Measurements from ENCODE around the gene PTPN18. TPM values are rescaled to one million over a fixed set of nuclear protein-coding genes. Genes with fewer than 3 reads are reported as not detected.

PTPN18 gene
- total RNA-seq, 1 donor from 2014 or later = 26.0 TPM

DNA sequence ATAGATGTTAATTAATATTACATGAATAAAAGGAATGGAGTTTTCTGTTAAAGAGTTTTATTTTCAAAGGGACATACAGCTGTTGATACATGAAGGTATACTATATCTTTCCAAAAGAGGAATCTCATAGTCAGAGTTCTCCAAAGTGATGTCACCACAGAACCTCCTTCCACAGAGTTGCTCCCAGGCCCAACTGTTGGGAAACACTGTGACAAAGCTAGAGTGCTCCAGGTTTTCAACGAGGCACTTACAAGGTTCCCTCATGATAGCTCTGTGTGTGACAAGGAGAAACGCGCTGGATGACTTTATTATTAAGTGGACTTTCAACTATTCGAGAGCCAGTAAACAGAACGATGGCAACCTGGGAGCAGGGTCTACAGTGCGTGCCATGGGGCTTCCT is 33.5 kb downstream of the PTPN18 start:
- Mint-ChIP-seq H3K4me3 (ENCODE audit: unreplicated experiment) (no peak overlapping the region), H3K36me3 (ENCODE audit: low read depth) (no peaks in the 10 kb centered on the region), H3K4me1 (ENCODE audit: low read depth) (peaks cover 31% of the 10 kb centered on the region), H3K27me3 (ENCODE audit: low read depth) (no peaks in the 10 kb centered on the region), H3K9me3 (ENCODE audit: low read depth) (peaks cover 2% of the 10 kb centered on the region), H3K27ac (ENCODE audit: unreplicated experiment) (no peak overlapping the region)
- no peak for DNase-seq (ENCODE audit: low spot score)
- no peak for TF ChIP-seq CTCF (IDR thresholded peaks at IDR 0.05)

DNA sequence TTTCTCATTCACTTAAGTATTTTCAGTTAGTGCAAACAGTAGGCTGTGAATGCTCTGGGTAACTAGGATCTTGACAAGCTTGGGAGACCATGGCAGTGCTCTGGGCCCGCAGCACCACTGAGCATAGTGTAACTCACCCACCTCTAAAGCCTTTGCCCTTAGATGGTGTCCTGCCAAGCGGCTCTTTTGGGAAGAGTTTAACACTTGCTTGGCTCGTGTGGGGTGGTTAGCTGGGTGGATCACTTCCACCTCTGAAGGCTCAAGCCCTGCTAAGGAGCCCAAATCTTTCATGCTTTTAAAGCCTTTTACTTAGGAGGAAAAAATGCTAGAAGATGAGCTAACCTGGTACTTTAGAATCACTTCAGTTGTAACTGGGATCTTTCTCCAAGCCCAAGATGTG is 33.9 kb downstream of the PTPN18 start:
- Mint-ChIP-seq H3K36me3 (ENCODE audit: low read depth) (no peaks in the 10 kb centered on the region), H3K4me3 (ENCODE audit: unreplicated experiment) (no peak overlapping the region), H3K9me3 (ENCODE audit: low read depth) (peaks cover 2% of the 10 kb centered on the region), H3K27ac (ENCODE audit: unreplicated experiment) (no peak overlapping the region), H3K4me1 (ENCODE audit: low read depth) (peaks cover 31% of the 10 kb centered on the region), H3K27me3 (ENCODE audit: low read depth) (no peaks in the 10 kb centered on the region)
- no peak for DNase-seq (ENCODE audit: low spot score)
- no peak for TF ChIP-seq CTCF (IDR thresholded peaks at IDR 0.05)

DNA sequence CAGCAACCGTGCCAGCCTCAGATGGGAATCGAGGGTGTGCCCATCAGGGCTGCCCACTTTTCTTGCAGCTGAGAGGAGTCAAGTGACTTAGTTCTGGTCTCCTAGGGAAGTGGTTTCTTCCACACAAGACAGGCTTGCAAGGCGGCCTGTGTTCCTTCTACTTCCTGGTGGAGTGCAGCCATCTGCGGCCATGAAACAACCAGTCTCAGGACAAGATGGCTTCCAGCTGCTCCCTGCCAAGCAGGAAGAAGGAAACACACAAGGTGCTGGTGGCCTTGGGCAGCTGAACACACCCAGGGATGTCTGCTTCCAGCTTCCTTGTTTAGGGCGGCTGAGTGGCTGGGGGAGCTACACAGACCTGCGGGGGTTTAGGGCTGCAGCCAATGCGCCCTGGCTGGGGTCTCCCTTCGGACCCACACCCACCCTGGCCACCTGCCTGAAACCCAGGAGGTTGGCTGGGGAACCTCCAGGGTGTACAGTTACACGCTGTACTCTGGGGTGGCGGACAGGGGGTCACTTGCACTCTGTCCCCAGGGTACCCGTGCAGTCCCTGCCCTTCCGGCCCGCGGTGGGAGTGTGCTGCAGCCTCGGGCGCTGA is 34.7 kb downstream of the PTPN18 start:
- Mint-ChIP-seq H3K27me3 (ENCODE audit: low read depth) (no peaks in the 10 kb centered on the region), H3K4me1 (ENCODE audit: low read depth) (peaks cover 31% of the 10 kb centered on the region), H3K9me3 (ENCODE audit: low read depth) (peaks cover 2% of the 10 kb centered on the region), H3K27ac (ENCODE audit: unreplicated experiment) (peak overlapping the region; percentile 95), H3K4me3 (ENCODE audit: unreplicated experiment) (peak overlapping the region; percentile 84), H3K36me3 (ENCODE audit: low read depth) (no peaks in the 10 kb centered on the region)
- no peak for TF ChIP-seq CTCF (IDR thresholded peaks at IDR 0.05)
- DNase-seq (ENCODE audit: low spot score) = no peak

- Mint-ChIP-seq H3K9me3 (ENCODE audit: low read depth) (peaks cover 2% of the 10 kb centered on the region), H3K4me3 (ENCODE audit: unreplicated experiment) (peak overlapping the region; percentile 84), H3K36me3 (ENCODE audit: low read depth) (no peaks in the 10 kb centered on the region), H3K27ac (ENCODE audit: unreplicated experiment) (peak overlapping the region; percentile 95), H3K4me1 (ENCODE audit: low read depth) (peaks cover 30% of the 10 kb centered on the region), H3K27me3 (ENCODE audit: low read depth) (peaks cover 1% of the 10 kb centered on the region)
- TF ChIP-seq CTCF (IDR thresholded peaks at IDR 0.05) = no peak
- no peak for DNase-seq (ENCODE audit: low spot score)
These were observed 35.4 kb downstream of the PTPN18 start for GRCh38 chr2:130391058-130391871.

DNA sequence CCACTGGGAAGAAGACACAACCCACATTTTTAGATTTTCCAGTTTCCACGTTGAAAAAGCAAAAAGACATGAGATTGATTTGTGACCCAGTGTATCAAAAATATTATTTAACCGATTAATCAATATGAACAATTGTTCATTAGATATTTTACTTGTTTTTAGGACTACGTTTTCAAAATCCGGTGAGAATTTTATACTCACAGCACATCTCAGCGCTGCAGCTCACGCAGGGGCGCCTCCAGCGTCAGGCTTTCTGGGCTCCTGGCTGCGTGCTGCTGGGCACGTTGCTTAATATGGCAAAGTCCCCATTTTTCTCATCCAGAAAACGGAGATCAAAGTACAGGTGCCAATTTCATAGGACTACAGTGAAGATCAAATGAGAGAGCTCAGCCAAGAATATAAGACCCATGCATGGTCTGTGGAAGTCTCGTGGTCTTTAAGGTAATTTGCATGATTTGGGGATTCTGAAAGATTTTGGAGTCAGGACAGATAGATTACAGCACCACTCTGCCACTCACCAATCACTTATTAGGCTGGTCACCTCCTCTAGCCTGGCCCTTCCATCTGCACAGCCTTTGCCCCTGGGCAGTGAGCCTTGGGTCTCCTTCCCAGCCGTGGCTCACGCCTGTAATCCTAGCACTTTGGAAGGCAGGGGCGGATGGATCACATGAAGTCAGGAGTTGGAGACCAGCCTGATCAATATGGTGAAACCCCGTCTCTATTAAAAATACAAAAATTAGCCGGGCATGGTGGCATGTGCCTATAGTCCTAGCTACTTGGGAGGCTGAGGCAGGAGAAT is 36.2 kb downstream of the PTPN18 start:
- peaks cover 2% of the 10 kb centered on the region for H3K27me3 Mint-ChIP-seq (ENCODE audit: low read depth)
- peak overlapping the region; percentile 84 for H3K4me3 Mint-ChIP-seq (ENCODE audit: unreplicated experiment)
- H3K4me1 Mint-ChIP-seq (ENCODE audit: low read depth) = peaks cover 23% of the 10 kb centered on the region
- DNase-seq (ENCODE audit: low spot score) = no peak
- H3K36me3 Mint-ChIP-seq (ENCODE audit: low read depth) = no peaks in the 10 kb centered on the region
- TF ChIP-seq CTCF (IDR thresholded peaks at IDR 0.05) = peak; percentile 40
- peaks cover 2% of the 10 kb centered on the region for H3K9me3 Mint-ChIP-seq (ENCODE audit: low read depth)
- peak overlapping the region; percentile 95 for H3K27ac Mint-ChIP-seq (ENCODE audit: unreplicated experiment)

Measured in chondrocyte (in vitro differentiated cells).